Right lobe of liver (tissue), 4 donors: ENCODE data around the gene MEGF9.

ENCODE experiments used
- CTCF ChIP-seq, 4 donors: fragments of 200-600 bp in 3 of 4; fragments of 450-650 bp in 1 of 4; IDR thresholded peaks; one replicate each; pipeline versions ENCODE4 v1.5.1 to v1.8.0; 2016 to 2022; ENCODE audit warnings: antibody characterized with exemption in 4 of 4, mild to moderate bottlenecking in 2 of 4
- POLR2A ChIP-seq: fragments of 450-650 bp; IDR thresholded peaks from one replicate; pipeline ENCODE4 v1.6.1; 2017; ENCODE audit warnings: antibody characterized with exemption, mild to moderate bottlenecking
- donor health status: DM: no; HTN: no; CAD: no.
- donor health status: DM: no; HTN: no; CAD: no.
- donor health status: DM: no; HTN: yes; CAD: no.

- no peak for TF ChIP-seq CTCF (IDR thresholded peaks at IDR 0.05)
- TF ChIP-seq POLR2A: no peak
Measured at GRCh38 chr9:120628207-120628924, 85.9 kb downstream of the MEGF9 start.
